ENCODE measurements around the gene NFE2L2. TPM values are rescaled to one million over a fixed set of nuclear protein-coding genes. Genes with fewer than 3 reads are reported as not detected.
"Not testable (repeated sequence)": the region's sequence is repeated elsewhere in the genome, so short reads cannot be mapped to it uniquely, and the experiment has no call there.

Gene NFE2L2
- total and polyA plus RNA-seq, 2 donors (not counting 3 experiments of a cell fraction or from before 2014, with no cell fraction given) = 57.1 to 66.2 TPM

- H3K79me2 ChIP-seq (ENCODE audit: control insufficient read depth, insufficient read depth, low read length) = peaks cover 32% of the 10 kb centered on the region
- H3K4me2 ChIP-seq (ENCODE audit: insufficient read depth, low read length) = no peak overlapping the region
- BruUV-seq (replicated peaks) = no TSS peak
- H3K9me3 ChIP-seq (replicated peaks; ENCODE audit: control insufficient read depth, insufficient read depth, low read length) = no peaks in the 10 kb centered on the region
- no peak for DNase-seq (ENCODE audit: low read depth, low spot score)
- H3K9ac ChIP-seq (replicated peaks; ENCODE audit: extremely low read depth, insufficient read depth, low read length) = no peak overlapping the region
- ChIA-PET CTCF (interaction anchor here (0.7 to 11.6 kb wide), 4 partner anchors 10 to 57 kb away, joined by 3 to 98 read pairs (median 4); no protein-coding TSS in a partner anchor), POLR2A (interaction anchor here (1.5 kb wide), 1 partner anchor 43 kb away, joined by 6 read pairs; the partner anchor contains the start of gene NFE2L2)
- H3K27ac ChIP-seq (ENCODE audit: insufficient read depth, low read depth, low read length) = no peak overlapping the region
- no peaks in the 10 kb centered on the region for H3K9me1 ChIP-seq (replicated peaks; ENCODE audit: control insufficient read depth, extremely low read depth, insufficient read depth, low read length)
- H3K36me3 ChIP-seq (ENCODE audit: control insufficient read depth in 2 of 2, extremely low read depth in 1 of 2, insufficient read depth in 2 of 2, low read length in 2 of 2) = peaks cover 19 to 39% of the 10 kb centered on the region in 2 experiments
- peaks cover under 1% of the 10 kb centered on the region for H3K4me1 ChIP-seq (ENCODE audit: control insufficient read depth, extremely low read depth, insufficient read depth, low read length)
- H3K27me3 ChIP-seq (ENCODE audit: control insufficient read depth in 2 of 2, insufficient read depth in 2 of 2, low read length in 2 of 2) = no peaks in the 10 kb centered on the region
- no peak for FAIRE-seq
- H3K4me3 ChIP-seq (replicated peaks in 1 of 3; ENCODE audit: insufficient read depth in 1 of 3, low read depth in 1 of 3, low read length in 3 of 3) = no peak overlapping the region
- TF ChIP-seq CTCF (IDR thresholded peaks at IDR 0.05; ENCODE audit: extremely low read depth in 1 of 2, insufficient read depth in 1 of 2, low read depth in 1 of 2, low read length in 2 of 2) = no peak
- TF ChIP-seq MYC (IDR thresholded peaks at IDR 0.05; ENCODE audit: low read depth, low read length) = no peak
- TF ChIP-seq MAX (IDR thresholded peaks at IDR 0.05; ENCODE audit: insufficient read depth, insufficient read length) = no peak
- no peak for TF ChIP-seq JUN (IDR thresholded peaks at IDR 0.05; ENCODE audit: borderline replicate concordance, insufficient read depth, insufficient read length, low read depth)
- TF ChIP-seq POLR2AphosphoS5 (IDR thresholded peaks at IDR 0.05; ENCODE audit: insufficient read depth, low read depth, low read length) = no peak
- no peak for TF ChIP-seq GATA2 (IDR thresholded peaks at IDR 0.05; ENCODE audit: insufficient read depth, insufficient read length, low read depth, low read length)
- no peak for TF ChIP-seq POLR2A (IDR thresholded peaks at IDR 0.05; ENCODE audit: low read depth, low read length)
- TF ChIP-seq EZH2 (IDR thresholded peaks at IDR 0.05; ENCODE audit: borderline replicate concordance, low read depth, low read length, severe bottlenecking) = no peak
- no peak for TF ChIP-seq FOS (IDR thresholded peaks at IDR 0.05; ENCODE audit: borderline replicate concordance, insufficient read depth, low read length)
- intact Hi-C loops (cut with micrococcal nuclease) = no loop called here
- H4K20me1 ChIP-seq (replicated peaks; ENCODE audit: control insufficient read depth, extremely low read depth, insufficient read depth, low read length) = peaks cover 11% of the 10 kb centered on the region
- no peak overlapping the region for H2AFZ ChIP-seq (ENCODE audit: low read depth, low read length)
- dilution Hi-C loops (cut with MboI; ENCODE audit: extremely low pct_ligation_motif_present, low sequenced_read_pairs) = no loop called here
Measured at GRCh38 chr2:177221534-177221933, 43.0 kb downstream of the NFE2L2 start.

- H3K4me2 ChIP-seq (ENCODE audit: insufficient read depth, low read length); H3K9me1 ChIP-seq (replicated peaks; ENCODE audit: control insufficient read depth, extremely low read depth, insufficient read depth, low read length); DNase-seq (ENCODE audit: low read depth, low spot score); H3K27me3 ChIP-seq (ENCODE audit: control insufficient read depth in 2 of 2, insufficient read depth in 2 of 2, low read length in 2 of 2); BruUV-seq (replicated peaks); intact Hi-C loops (cut with micrococcal nuclease); H3K9me3 ChIP-seq (replicated peaks; ENCODE audit: control insufficient read depth, insufficient read depth, low read length); FAIRE-seq; H2AFZ ChIP-seq (ENCODE audit: low read depth, low read length); H3K9ac ChIP-seq (replicated peaks; ENCODE audit: extremely low read depth, insufficient read depth, low read length); H3K4me3 ChIP-seq (replicated peaks in 1 of 3; ENCODE audit: insufficient read depth in 1 of 3, low read depth in 1 of 3, low read length in 3 of 3); dilution Hi-C loops (cut with MboI; ENCODE audit: extremely low pct_ligation_motif_present, low sequenced_read_pairs); POLR2A ChIA-PET; H3K27ac ChIP-seq (ENCODE audit: insufficient read depth, low read depth, low read length): not testable (repeated sequence)
- CTCF ChIA-PET = interaction anchor here (11.6 kb wide), 1 partner anchor 55 kb away, joined by 98 read pairs; no protein-coding TSS in a partner anchor
- H3K4me1 ChIP-seq (ENCODE audit: control insufficient read depth, extremely low read depth, insufficient read depth, low read length) = peaks cover 13% of the 10 kb centered on the region
- peaks cover 23% of the 10 kb centered on the region for H4K20me1 ChIP-seq (replicated peaks; ENCODE audit: control insufficient read depth, extremely low read depth, insufficient read depth, low read length)
- peaks cover 50% of the 10 kb centered on the region for H3K79me2 ChIP-seq (ENCODE audit: control insufficient read depth, insufficient read depth, low read length)
- H3K36me3 ChIP-seq (ENCODE audit: control insufficient read depth in 2 of 2, extremely low read depth in 1 of 2, insufficient read depth in 2 of 2, low read length in 2 of 2) = peaks cover 21 to 51% of the 10 kb centered on the region in 2 experiments
Measured at GRCh38 chr2:177219787-177220186, 44.7 kb downstream of the NFE2L2 start.
